Mesendoderm (in vitro differentiated cells): ENCODE results near the gene MNX1.

Source experiments
- DNase-seq: peaks from one replicate; pipeline ENCODE4 v3.0.0; 2013
- H2AK5ac ChIP-seq: 2 replicates; pipeline ENCODE4 v1.6.1; 2013; ENCODE audit warnings: low read length, inconsistent platforms
- H2BK120ac ChIP-seq: 2 replicates; pipeline ENCODE4 v1.6.1; 2013; ENCODE audit warnings: low read depth, mild to moderate bottlenecking, low read length, moderate library complexity, mixed read lengths
- H2BK15ac ChIP-seq: replicated peaks from 2 replicates; pipeline ENCODE4 v1.6.1; 2013; ENCODE audit warnings: low read depth, mild to moderate bottlenecking, moderate library complexity
- H2BK5ac ChIP-seq: 2 replicates; pipeline ENCODE4 v1.6.1; 2013; ENCODE audit warnings: low read length, inconsistent platforms
- H3K18ac ChIP-seq: 2 replicates; pipeline ENCODE4 v1.6.1; 2013; ENCODE audit warnings: mild to moderate bottlenecking, low read length, mixed read lengths
- H3K23ac ChIP-seq: one replicate; pipeline ENCODE4 v1.6.1; 2013; ENCODE audit warnings: low read length
- H3K27ac ChIP-seq: 2 replicates; pipeline ENCODE4 v1.5.1; 2013; ENCODE audit warnings: low read depth, mild to moderate bottlenecking, inconsistent platforms, low read length, moderate library complexity
- H3K27me3 ChIP-seq: 2 replicates; pipeline ENCODE4 v1.6.1; 2013; ENCODE audit warnings: low read length, control low read depth, mild to moderate bottlenecking, inconsistent platforms; ENCODE audit not compliant: insufficient read depth, poor library complexity
- H3K36me3 ChIP-seq: 2 replicates; pipeline ENCODE4 v1.6.1; 2013; ENCODE audit warnings: low read length, inconsistent platforms; ENCODE audit not compliant: control insufficient read depth, insufficient read depth
- H3K4ac ChIP-seq: one replicate; pipeline ENCODE4 v1.6.1; 2013; ENCODE audit warnings: low read depth, mild to moderate bottlenecking, low read length, moderate library complexity
- H3K4me1 ChIP-seq: 2 replicates; pipeline ENCODE4 v1.6.1; 2013; ENCODE audit warnings: low read depth, low read length, inconsistent platforms; ENCODE audit not compliant: control insufficient read depth
- H3K4me2 ChIP-seq: 2 replicates; pipeline ENCODE4 v1.6.1; 2013; ENCODE audit warnings: low read length
- H3K4me3 ChIP-seq: 2 replicates; pipeline ENCODE4 v1.5.1; 2013; ENCODE audit warnings: mild to moderate bottlenecking, low read length
- H3K56ac ChIP-seq: one replicate; pipeline ENCODE4 v1.6.1; 2013; ENCODE audit warnings: low read length
- H3K79me1 ChIP-seq: 2 replicates; pipeline ENCODE4 v1.6.1; 2013; ENCODE audit warnings: low read length, inconsistent platforms
- H3K79me2 ChIP-seq: 2 replicates; pipeline ENCODE4 v1.6.1; 2013; ENCODE audit warnings: mild to moderate bottlenecking, low read length; ENCODE audit not compliant: control insufficient read depth, insufficient read depth
- H3K9ac ChIP-seq: 2 replicates; pipeline ENCODE4 v1.6.1; 2013; ENCODE audit warnings: low read length, inconsistent platforms
- H4K5ac ChIP-seq: one replicate; pipeline ENCODE4 v1.6.1; 2013; ENCODE audit warnings: low read length
- H4K8ac ChIP-seq: one replicate; pipeline ENCODE4 v1.6.1; 2013; ENCODE audit warnings: low read depth, mild to moderate bottlenecking, control low read depth, low read length, moderate library complexity
- WGBS: extraction: QIAGEN DNeasy Blood & Tissue Kit; methylation state at CpG from one replicate; pipeline ENCODE4 v1.1.7; 2013; ENCODE audit warnings: low lambda C conversion rate, missing lambda C conversion rate; ENCODE audit not compliant: insufficient coverage; ENCODE audit errors: extremely low coverage; 5-methylcytosine and 5-hydroxymethylcytosine counted together

The MNX1 gene

DNA sequence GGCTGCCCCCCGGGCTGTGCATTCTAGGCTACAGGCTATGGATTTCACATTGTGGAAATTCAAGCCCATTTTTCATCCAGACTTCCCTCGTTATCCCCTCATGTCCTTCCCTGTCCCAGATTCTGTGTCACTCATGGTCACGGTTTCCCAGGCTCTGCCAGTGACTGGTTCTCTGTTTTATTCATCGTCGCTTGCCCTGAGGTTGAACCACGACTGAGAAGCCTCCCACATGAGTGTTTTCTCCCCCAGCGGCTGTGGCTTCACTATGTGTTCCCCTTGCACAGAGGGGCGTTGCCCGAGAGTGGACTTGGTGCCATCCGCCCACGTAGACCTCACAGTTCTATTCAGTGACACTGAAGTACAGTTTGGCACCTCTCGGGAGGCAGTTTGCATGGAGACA is 47.0 kb downstream of the MNX1 start:
- WGBS, result no CpG with 5 or more reads among the region's 12 CpGs
- Histone ChIP-seq H4K8ac (no peak overlapping the region), H3K36me3 (peaks cover 21% of the 10 kb centered on the region), H3K4me2 (no peak overlapping the region), H3K4ac (no peak overlapping the region), H2BK15ac (no peak overlapping the region), H3K79me1 (peaks cover 5% of the 10 kb centered on the region), H3K4me1 (no peaks in the 10 kb centered on the region), H4K5ac (no peak overlapping the region), H3K27me3 (no peaks in the 10 kb centered on the region), H2AK5ac (no peak overlapping the region), H3K79me2 (no peaks in the 10 kb centered on the region), H3K4me3 (no peak overlapping the region), H3K56ac (no peak overlapping the region), H3K27ac (no peak overlapping the region), H3K9ac (no peak overlapping the region), H2BK120ac (no peak overlapping the region), H3K18ac (no peak overlapping the region), H3K23ac (no peak overlapping the region), H2BK5ac (no peak overlapping the region)
- DNase-seq, result no peak

DNA sequence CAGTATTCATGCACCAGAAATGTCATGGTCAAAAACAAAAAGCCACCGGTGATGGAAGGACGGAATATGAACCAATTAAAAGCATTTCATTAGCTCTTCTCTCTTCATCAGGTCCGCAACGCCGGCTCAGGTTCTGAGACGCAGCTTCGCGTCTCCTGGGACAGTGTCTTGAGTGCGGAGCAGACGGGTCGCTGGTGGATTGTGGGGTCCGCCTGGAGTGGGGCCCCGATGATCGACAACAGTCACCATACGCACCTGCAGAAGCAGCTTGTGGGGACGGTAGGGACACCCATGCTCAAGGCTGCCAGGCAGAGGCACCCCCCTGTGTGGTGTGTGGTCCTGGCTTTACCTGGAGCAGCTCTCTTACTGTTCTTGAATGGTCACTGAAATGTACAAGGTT is 47.6 kb downstream of the MNX1 start:
- no peak overlapping the region for H4K5ac ChIP-seq
- H4K8ac ChIP-seq, result no peak overlapping the region

DNA sequence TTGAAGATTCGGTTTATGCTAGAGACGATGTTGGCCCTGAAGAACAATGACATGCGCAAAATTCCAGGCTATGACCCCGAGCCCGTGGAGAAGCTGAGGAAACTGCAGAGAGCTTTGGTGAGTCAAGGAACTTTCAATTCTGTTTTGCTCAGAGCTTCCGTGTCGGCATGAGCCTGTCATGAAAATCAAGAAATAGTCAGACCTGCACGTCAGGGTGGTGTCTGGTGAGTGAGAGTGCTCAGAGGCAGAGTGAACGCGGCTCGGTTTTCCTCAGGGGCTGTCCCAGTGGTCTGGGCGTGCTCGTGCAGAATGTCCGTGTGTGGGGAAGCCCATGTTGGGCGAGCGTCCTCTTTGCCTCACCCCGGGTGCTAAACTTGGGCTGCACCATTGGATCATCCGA is 48.3 kb downstream of the MNX1 start:
- no peak overlapping the region for H4K8ac ChIP-seq
- H3K56ac ChIP-seq, result no peak overlapping the region
- H2BK15ac ChIP-seq, result no peak overlapping the region
- H3K79me2 ChIP-seq, result no peaks in the 10 kb centered on the region
- no peak overlapping the region for H2AK5ac ChIP-seq
- H2BK120ac ChIP-seq, result no peak overlapping the region
- no peak overlapping the region for H3K4me3 ChIP-seq
- H3K23ac ChIP-seq, result no peak overlapping the region
- no peak overlapping the region for H3K18ac ChIP-seq
- H3K4me2 ChIP-seq, result no peak overlapping the region
- no peak overlapping the region for H3K4ac ChIP-seq
- no peaks in the 10 kb centered on the region for H3K27me3 ChIP-seq
- peaks cover 26% of the 10 kb centered on the region for H3K36me3 ChIP-seq
- no peak for DNase-seq
- H4K5ac ChIP-seq, result no peak overlapping the region
- H2BK5ac ChIP-seq, result no peak overlapping the region
- H3K79me1 ChIP-seq, result peaks cover 8% of the 10 kb centered on the region
- no peak overlapping the region for H3K9ac ChIP-seq
- H3K4me1 ChIP-seq, result no peaks in the 10 kb centered on the region
- no peak overlapping the region for H3K27ac ChIP-seq
- no CpG with 5 or more reads among the region's 18 CpGs for WGBS

More for the DNA sequence above, 47.6 kb downstream of the MNX1 start:
- Histone ChIP-seq H2BK5ac (no peak overlapping the region), H3K36me3 (peaks cover 25% of the 10 kb centered on the region), H3K4me2 (no peak overlapping the region), H2BK120ac (no peak overlapping the region), H3K27me3 (no peaks in the 10 kb centered on the region), H2BK15ac (no peak overlapping the region), H3K18ac (no peak overlapping the region), H3K79me1 (peaks cover 8% of the 10 kb centered on the region), H3K9ac (no peak overlapping the region), H3K4me3 (no peak overlapping the region), H3K56ac (no peak overlapping the region), H3K23ac (no peak overlapping the region), H3K4me1 (no peaks in the 10 kb centered on the region), H3K79me2 (no peaks in the 10 kb centered on the region), H3K27ac (no peak overlapping the region), H2AK5ac (no peak overlapping the region), H3K4ac (no peak overlapping the region)
- no CpG with 5 or more reads among the region's 16 CpGs for WGBS
- DNase-seq, result no peak

DNA sequence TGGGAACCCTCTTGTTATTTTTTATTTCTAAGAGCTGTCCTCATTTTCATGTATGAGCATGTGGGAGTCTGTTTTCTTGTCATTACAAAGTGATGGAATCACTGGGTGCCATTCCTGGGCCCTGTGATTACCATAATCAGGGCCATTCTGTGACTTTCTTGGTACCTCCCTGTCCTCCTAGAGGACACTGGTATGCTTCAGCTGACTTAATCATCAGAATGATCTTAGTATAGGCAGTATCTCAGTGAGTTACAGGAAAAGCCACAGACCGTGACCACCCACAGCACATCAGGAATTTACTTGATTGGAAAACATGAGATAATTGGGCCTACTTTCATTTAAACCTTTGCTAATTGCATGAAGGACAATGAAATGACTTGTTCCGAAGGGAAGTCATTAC is 53.7 kb downstream of the MNX1 start:
- no CpG with 5 or more reads among the region's 2 CpGs for WGBS
- Histone ChIP-seq H4K8ac (no peak overlapping the region), H2BK120ac (no peak overlapping the region), H3K18ac (no peak overlapping the region), H3K27ac (no peak overlapping the region), H3K4me1 (no peaks in the 10 kb centered on the region), H4K5ac (no peak overlapping the region), H2BK15ac (no peak overlapping the region), H3K9ac (no peak overlapping the region), H3K56ac (no peak overlapping the region), H3K36me3 (peaks cover 31% of the 10 kb centered on the region), H3K79me1 (peaks cover 31% of the 10 kb centered on the region), H3K23ac (no peak overlapping the region), H2BK5ac (no peak overlapping the region), H2AK5ac (no peak overlapping the region), H3K79me2 (peaks cover 25% of the 10 kb centered on the region), H3K4me2 (no peak overlapping the region), H3K4me3 (no peak overlapping the region), H3K4ac (no peak overlapping the region), H3K27me3 (no peaks in the 10 kb centered on the region)
- no peak for DNase-seq

DNA sequence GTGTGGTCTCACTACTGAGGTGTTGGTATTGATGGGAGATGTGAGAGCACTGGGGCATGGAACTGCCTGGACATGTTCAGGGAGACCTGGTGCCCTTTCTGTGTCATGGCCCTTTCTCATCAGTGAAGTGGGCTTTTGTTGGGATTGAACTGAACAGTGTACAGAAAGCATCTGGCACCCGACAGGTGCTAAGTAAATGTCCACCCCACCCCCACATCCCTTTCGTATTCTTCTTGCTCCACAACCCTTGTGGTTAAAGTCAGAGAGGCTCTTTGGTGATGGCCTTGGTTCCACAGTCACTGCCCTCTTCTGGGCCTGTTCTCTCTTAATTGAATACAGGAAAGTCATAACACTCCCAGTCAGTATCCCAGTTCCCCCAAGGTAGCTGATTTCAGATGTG is 55.5 kb downstream of the MNX1 start:
- no peak overlapping the region for H3K4me3 ChIP-seq
- no peak overlapping the region for H3K18ac ChIP-seq
- peaks cover 29% of the 10 kb centered on the region for H3K36me3 ChIP-seq
- no peak overlapping the region for H3K56ac ChIP-seq
- no peak overlapping the region for H2BK120ac ChIP-seq
- H3K4me1 ChIP-seq, result no peaks in the 10 kb centered on the region
- no peak overlapping the region for H3K9ac ChIP-seq
- H3K4ac ChIP-seq, result no peak overlapping the region
- no peak overlapping the region for H3K27ac ChIP-seq
- H3K4me2 ChIP-seq, result no peak overlapping the region
- no CpG with 5 or more reads among the region's 2 CpGs for WGBS
- H3K23ac ChIP-seq, result no peak overlapping the region
- H4K8ac ChIP-seq, result no peak overlapping the region
- H2AK5ac ChIP-seq, result no peak overlapping the region
- H3K27me3 ChIP-seq, result no peaks in the 10 kb centered on the region
- no peak for DNase-seq
- H2BK5ac ChIP-seq, result no peak overlapping the region
- no peak overlapping the region for H2BK15ac ChIP-seq
- H3K79me2 ChIP-seq, result peaks cover 41% of the 10 kb centered on the region
- peaks cover 33% of the 10 kb centered on the region for H3K79me1 ChIP-seq
- H4K5ac ChIP-seq, result no peak overlapping the region
